Hepatocyte (in vitro differentiated cells): ENCODE results near the gene SASH3. TPM values are rescaled to one million over a fixed set of nuclear protein-coding genes. Genes with fewer than 3 reads are reported as not detected.

Experiments used
- DNase-seq: peaks from one replicate; pipeline ENCODE4 v3.0.0-alpha.2; 2016; ENCODE audit warnings: low spot score
- H2AFZ ChIP-seq: fragments of 200-600 bp; sonication (generic); 2 replicates; pipeline ENCODE4 v1.6.0; 2016; ENCODE audit warnings: antibody characterized with exemption, mild to moderate bottlenecking
- H3K27ac ChIP-seq: fragments of 200-600 bp; sonication (generic); 2 replicates; pipeline ENCODE4 v1.5.1; 2016; ENCODE audit warnings: mild to moderate bottlenecking
- H3K27me3 ChIP-seq: fragments of 200-600 bp; sonication (generic); 2 replicates; pipeline ENCODE4 v1.6.1; 2016
- H3K36me3 ChIP-seq: fragments of 200-600 bp; sonication (generic); replicated peaks from 2 replicates; pipeline ENCODE4 v1.5.1; 2016; ENCODE audit warnings: low read depth; ENCODE audit not compliant: insufficient read depth
- H3K4me1 ChIP-seq: fragments of 200-600 bp; sonication (generic); 2 replicates; pipeline ENCODE4 v1.5.1; 2016; ENCODE audit warnings: mild to moderate bottlenecking, moderate library complexity; ENCODE audit not compliant: insufficient read depth
- H3K4me2 ChIP-seq: fragments of 200-600 bp; sonication (generic); 2 replicates; pipeline ENCODE4 v1.6.0; 2016
- H3K4me3 ChIP-seq: fragments of 200-600 bp; sonication (generic); 2 replicates; pipeline ENCODE4 v1.5.1; 2016; ENCODE audit warnings: mild to moderate bottlenecking
- H3K79me2 ChIP-seq: fragments of 200-600 bp; sonication (generic); 2 replicates; pipeline ENCODE4 v1.6.0; 2017; ENCODE audit warnings: mild to moderate bottlenecking
- H3K9me2 ChIP-seq: fragments of 200-600 bp; sonication (generic); replicated peaks from 2 replicates; pipeline ENCODE4 v1.6.0; 2017; ENCODE audit warnings: mild to moderate bottlenecking; ENCODE audit not compliant: insufficient read depth
- H3K9me3 ChIP-seq: fragments of 200-600 bp; sonication (generic); 2 replicates; pipeline ENCODE4 v1.5.1; 2016; ENCODE audit warnings: low read depth, mild to moderate bottlenecking
- H4K20me1 ChIP-seq: fragments of 200-600 bp; sonication (generic); 2 replicates; pipeline ENCODE4 v1.6.0; 2016; ENCODE audit warnings: mild to moderate bottlenecking; ENCODE audit not compliant: insufficient read depth, poor library complexity, severe bottlenecking
- EZH2 ChIP-seq: fragments of 200-600 bp; sonication (generic); IDR thresholded peaks from 2 replicates; pipeline ENCODE4 v1.6.1; 2016; ENCODE audit warnings: antibody characterized with exemption, mild to moderate bottlenecking, borderline replicate concordance
- EZH2phosphoT487 ChIP-seq: fragments of 200-600 bp; sonication (generic); IDR thresholded peaks from one replicate; pipeline ENCODE4 v1.6.1; 2018; ENCODE audit warnings: antibody characterized with exemption, mild to moderate bottlenecking, low read depth, moderate library complexity; ENCODE audit not compliant: unreplicated experiment, severe bottlenecking
- WGBS: methylation state at CpG from one replicate; pipeline ENCODE4 v1.1.6; 2016; ENCODE audit warnings: low lambda C conversion rate; ENCODE audit errors: missing lambda C conversion rate; 5-methylcytosine and 5-hydroxymethylcytosine counted together
- polyA plus RNA-seq: library from polyadenylated mRNA; unstranded; fragments of >200 nt; fragmentation: Nextera tagmentation; extraction: Ambion mirVana; gene quantifications from 2 replicates; pipeline ENCODE4 v1.2.1, GENCODE V29; 2016
- total RNA-seq: library from RNA; depleted of rRNA; stranded (reverse); fragments of >200 nt; gene quantifications from 2 replicates; pipeline ENCODE4 v1.2.3, GENCODE V29; 2014
- TF ChIP-seq, protein P1 (sequence below): fragments of 200-600 bp; sonication (generic); IDR thresholded peaks from 2 replicates; pipeline ENCODE4 v1.5.1; 2016; ENCODE audit warnings: antibody characterized with exemption, mild to moderate bottlenecking; ENCODE audit not compliant: poor library complexity

SASH3 gene
- total and polyA plus RNA-seq, 2 experiments from 2014 or later = 0.31 to 0.67 TPM

DNA sequence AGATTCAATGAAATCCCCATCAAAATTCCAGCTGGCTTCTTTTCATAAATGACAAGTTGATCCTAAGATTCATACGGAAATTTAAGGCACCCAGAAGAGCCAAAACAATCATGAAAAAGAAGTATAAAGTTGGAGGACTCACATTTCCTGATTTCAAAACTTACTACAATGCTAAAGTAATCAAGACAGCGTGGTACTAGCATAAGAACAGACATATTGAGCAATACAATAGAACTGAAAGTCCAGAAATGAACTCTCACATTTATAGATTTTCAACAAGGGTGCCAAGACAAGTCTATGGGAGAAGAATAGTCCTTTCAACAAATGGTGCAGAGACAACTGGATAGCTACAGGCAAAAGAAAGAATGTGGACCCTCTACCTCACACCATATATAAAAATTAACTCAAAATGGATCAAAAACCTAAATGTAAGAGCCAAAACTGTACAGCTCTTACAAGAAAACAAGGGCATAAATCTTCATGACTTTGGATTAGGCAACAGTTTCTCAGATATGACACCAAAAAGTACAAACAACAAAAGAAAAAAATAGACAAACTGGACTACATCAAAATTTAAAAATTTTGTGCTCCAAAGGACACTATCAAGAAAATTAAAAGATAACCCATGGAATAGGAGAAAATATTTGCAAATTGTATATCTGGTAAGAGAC, 28.5 kb downstream of the SASH3 start:
- H3K9me3 ChIP-seq = no peaks in the 10 kb centered on the region
- no peak overlapping the region for H3K4me3 ChIP-seq
- no peaks in the 10 kb centered on the region for H3K27me3 ChIP-seq
- H3K79me2 ChIP-seq = no peaks in the 10 kb centered on the region
- no peaks in the 10 kb centered on the region for H4K20me1 ChIP-seq
- no peaks in the 10 kb centered on the region for H3K36me3 ChIP-seq
- no peak for DNase-seq
- no peaks in the 10 kb centered on the region for H3K9me2 ChIP-seq
- WGBS = 53% methylated on average over 2 of the region's 2 CpGs
- H2AFZ ChIP-seq = no peak overlapping the region
- no peak overlapping the region for H3K4me2 ChIP-seq
- no peak for TF ChIP-seq EZH2phosphoT487
- TF ChIP-seq, protein P1, sequence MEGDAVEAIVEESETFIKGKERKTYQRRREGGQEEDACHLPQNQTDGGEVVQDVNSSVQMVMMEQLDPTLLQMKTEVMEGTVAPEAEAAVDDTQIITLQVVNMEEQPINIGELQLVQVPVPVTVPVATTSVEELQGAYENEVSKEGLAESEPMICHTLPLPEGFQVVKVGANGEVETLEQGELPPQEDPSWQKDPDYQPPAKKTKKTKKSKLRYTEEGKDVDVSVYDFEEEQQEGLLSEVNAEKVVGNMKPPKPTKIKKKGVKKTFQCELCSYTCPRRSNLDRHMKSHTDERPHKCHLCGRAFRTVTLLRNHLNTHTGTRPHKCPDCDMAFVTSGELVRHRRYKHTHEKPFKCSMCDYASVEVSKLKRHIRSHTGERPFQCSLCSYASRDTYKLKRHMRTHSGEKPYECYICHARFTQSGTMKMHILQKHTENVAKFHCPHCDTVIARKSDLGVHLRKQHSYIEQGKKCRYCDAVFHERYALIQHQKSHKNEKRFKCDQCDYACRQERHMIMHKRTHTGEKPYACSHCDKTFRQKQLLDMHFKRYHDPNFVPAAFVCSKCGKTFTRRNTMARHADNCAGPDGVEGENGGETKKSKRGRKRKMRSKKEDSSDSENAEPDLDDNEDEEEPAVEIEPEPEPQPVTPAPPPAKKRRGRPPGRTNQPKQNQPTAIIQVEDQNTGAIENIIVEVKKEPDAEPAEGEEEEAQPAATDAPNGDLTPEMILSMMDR = no peak
- TF ChIP-seq EZH2 = no peak
- no peaks in the 10 kb centered on the region for H3K4me1 ChIP-seq
- no peak overlapping the region for H3K27ac ChIP-seq

DNA sequence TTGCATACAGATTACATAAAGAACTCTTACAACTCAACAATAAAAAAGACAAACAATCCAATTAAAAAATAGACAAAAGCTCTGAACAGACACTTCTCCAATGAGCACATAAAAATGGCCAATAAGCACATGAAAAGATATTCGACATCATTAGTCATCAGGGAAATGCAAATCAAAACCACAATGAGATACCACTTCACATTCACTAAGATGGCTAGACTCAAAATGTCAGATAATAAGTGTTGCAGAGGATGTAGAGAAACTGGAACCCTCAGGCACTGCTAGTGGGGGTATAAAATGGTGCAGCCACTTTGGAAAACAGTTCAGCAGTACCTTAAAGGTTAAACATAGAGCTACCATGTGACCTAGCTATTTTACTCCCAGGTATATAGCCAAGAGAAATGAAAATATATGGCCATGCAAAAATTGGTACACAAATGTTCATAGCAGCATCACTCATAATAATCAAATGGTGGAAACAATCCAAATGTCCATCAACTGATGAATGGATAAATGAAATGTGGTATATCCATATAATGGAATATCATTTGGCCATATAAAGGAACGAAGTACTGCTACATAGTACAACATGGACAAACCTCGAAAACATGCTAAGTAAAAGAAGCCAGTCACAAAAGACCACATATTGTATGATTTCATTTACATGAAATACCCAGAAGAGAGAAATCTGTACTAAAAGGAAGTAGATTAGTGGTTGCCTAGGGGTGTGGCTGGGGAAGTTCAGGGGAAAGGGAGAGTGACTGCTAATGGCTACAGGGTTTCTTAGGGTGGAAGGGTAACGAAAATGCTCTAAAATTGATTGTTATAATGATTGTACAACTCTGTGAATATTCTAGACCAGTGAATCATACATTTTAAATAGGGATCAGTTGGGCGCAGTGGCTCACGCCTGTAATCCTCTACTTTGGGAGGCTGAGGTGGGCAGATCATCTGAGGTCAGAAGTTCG, 29.4 kb downstream of the SASH3 start:
- no peaks in the 10 kb centered on the region for H3K9me3 ChIP-seq

DNA sequence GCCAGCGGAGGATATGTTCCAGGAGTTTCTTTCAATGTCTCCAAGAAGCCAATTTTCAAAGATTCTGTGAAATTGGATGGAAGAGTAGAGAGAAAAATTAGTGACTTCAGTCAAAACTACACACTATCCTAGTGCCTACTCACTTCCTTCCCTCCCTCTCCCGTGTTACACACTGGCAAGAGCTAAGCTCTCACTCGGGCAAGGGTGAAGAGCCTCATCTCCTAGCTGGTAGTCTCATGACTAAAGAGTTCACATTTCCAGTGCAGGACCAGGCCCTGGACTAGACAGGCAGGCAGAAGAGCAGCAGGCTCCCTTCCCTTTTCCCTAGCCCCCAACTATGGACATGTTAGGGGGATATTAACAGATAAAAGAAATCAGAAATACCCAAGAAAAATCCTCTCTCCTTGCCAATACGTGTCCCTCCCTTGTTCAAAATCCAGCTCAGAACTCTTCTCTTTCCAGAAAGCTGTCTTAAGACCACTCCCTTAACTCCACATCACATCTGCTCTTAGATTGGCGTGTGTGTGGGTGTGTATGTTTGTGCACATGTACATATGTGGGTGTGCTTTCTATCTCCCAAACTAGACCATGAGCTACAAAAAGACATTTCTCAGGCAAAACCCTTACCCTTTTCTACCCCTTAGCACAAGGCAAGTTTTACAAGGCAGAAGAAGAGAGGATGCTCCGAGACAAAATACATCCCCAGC, 34.1 kb downstream of the SASH3 start:
- H3K36me3 ChIP-seq = no peaks in the 10 kb centered on the region
- no peaks in the 10 kb centered on the region for H3K9me2 ChIP-seq
- no peaks in the 10 kb centered on the region for H3K27me3 ChIP-seq
- 84% methylated on average over 6 of the region's 6 CpGs for WGBS
- H3K4me2 ChIP-seq = no peak overlapping the region
- no peaks in the 10 kb centered on the region for H4K20me1 ChIP-seq
- H3K79me2 ChIP-seq = no peaks in the 10 kb centered on the region
- H2AFZ ChIP-seq = no peak overlapping the region
- no peak overlapping the region for H3K4me3 ChIP-seq
- no peaks in the 10 kb centered on the region for H3K9me3 ChIP-seq
- H3K27ac ChIP-seq = no peak overlapping the region
- no peaks in the 10 kb centered on the region for H3K4me1 ChIP-seq
- no peak for TF ChIP-seq EZH2phosphoT487
- TF ChIP-seq, protein P1 = no peak
- DNase-seq = no peak

More for the DNA sequence above, 29.4 kb downstream of the SASH3 start:
- Histone ChIP-seq H3K4me2 (no peak overlapping the region), H3K4me1 (no peaks in the 10 kb centered on the region), H3K4me3 (no peak overlapping the region), H4K20me1 (no peaks in the 10 kb centered on the region), H3K79me2 (no peaks in the 10 kb centered on the region), H3K27me3 (no peaks in the 10 kb centered on the region), H3K36me3 (no peaks in the 10 kb centered on the region), H3K27ac (no peak overlapping the region), H3K9me2 (no peaks in the 10 kb centered on the region), H2AFZ (no peak overlapping the region)
- no peak for DNase-seq
- TF ChIP-seq, protein P1 = no peak
- no peak for TF ChIP-seq EZH2phosphoT487
- no peak for TF ChIP-seq EZH2
- WGBS = 80% methylated on average over 7 of the region's 7 CpGs
